Activated T-helper 1 cell treated with anti-CD3 and anti-CD28 coated beads, Interleukin-12 subunit alpha, Interleukin-12 subunit beta, Interleukin-2, Interleukin-4 antibody, amounts not matched to agents 30 ng/mL and 10 ng/mL and 1 ng/mL, durations not matched to agents 14 hours and 24 hours and 36 hours (primary cell): ENCODE results near the gene ASTN2. TPM values are rescaled to one million over a fixed set of nuclear protein-coding genes. Genes with fewer than 3 reads are reported as not detected.

Experiments
- DNase-seq: peaks from one replicate; pipeline ENCODE4 v3.0.0; 2021; ENCODE audit warnings: low spot score
- H3K27ac Mint-ChIP-seq: one replicate; pipeline ENCODE4 v1.8.0; 2021; ENCODE audit warnings: mild to moderate bottlenecking, mixed read lengths
- H3K27me3 Mint-ChIP-seq: one replicate; pipeline ENCODE4 v1.8.0; 2022; ENCODE audit warnings: mild to moderate bottlenecking, moderate library complexity, mixed read lengths; ENCODE audit not compliant: insufficient read depth
- H3K36me3 Mint-ChIP-seq: one replicate; pipeline ENCODE4 v1.8.0; 2021; ENCODE audit warnings: low read depth, mixed read lengths
- H3K4me1 Mint-ChIP-seq: one replicate; pipeline ENCODE4 v1.8.0; 2021; ENCODE audit warnings: low read depth, mixed read lengths
- H3K4me3 Mint-ChIP-seq: one replicate; pipeline ENCODE4 v1.8.0; 2021; ENCODE audit warnings: mild to moderate bottlenecking, moderate library complexity, mixed read lengths
- H3K9me3 Mint-ChIP-seq: one replicate; pipeline ENCODE4 v1.8.0; 2021; ENCODE audit warnings: mixed read lengths
- intact Hi-C: fragments of 100-400 bp; cut with micrococcal nuclease; formaldehyde crosslinking; loops from one replicate; pipeline ENCODE4 v1.15.1; 2024
- total RNA-seq: library from RNA; stranded (reverse); gene quantifications from 2 replicates; pipeline ENCODE4 v1.2.3, GENCODE V29; 2022

ASTN2 gene
- total RNA-seq, 1 donor from 2014 or later: 3.3 TPM

GRCh38 chr9:116959809-116960208, 455.0 kb downstream of the ASTN2 start:
- peaks cover 3% of the 10 kb centered on the region for H3K27me3 Mint-ChIP-seq
- H3K4me1 Mint-ChIP-seq: no peaks in the 10 kb centered on the region
- H3K4me3 Mint-ChIP-seq: no peak overlapping the region
- no peaks in the 10 kb centered on the region for H3K36me3 Mint-ChIP-seq
- intact Hi-C loops: no loop called here
- DNase-seq: no peak
- H3K9me3 Mint-ChIP-seq: no peaks in the 10 kb centered on the region
- no peak overlapping the region for H3K27ac Mint-ChIP-seq

DNA sequence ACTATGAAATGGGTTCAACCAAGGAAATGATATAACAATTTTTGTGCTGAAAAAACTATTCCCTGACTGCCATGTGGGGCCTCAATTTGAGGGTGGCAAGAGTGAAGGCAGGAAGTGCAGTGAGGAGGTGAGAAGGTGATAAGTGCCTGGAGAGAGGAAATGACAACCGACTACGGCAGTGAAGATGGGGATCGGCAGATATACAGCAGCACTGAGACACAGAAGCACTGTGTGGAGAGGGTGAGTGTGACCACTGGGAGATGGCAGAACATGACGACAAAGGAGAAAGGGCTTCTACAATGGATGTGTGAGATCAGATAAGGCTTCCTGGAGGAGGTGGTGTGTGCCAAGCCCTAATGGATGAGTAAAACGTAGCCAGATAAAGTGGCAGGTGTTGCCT, 456.0 kb downstream of the ASTN2 start:
- Mint-ChIP-seq H3K4me3 (no peak overlapping the region), H3K27ac (no peak overlapping the region), H3K36me3 (no peaks in the 10 kb centered on the region), H3K27me3 (peaks cover 3% of the 10 kb centered on the region), H3K9me3 (no peaks in the 10 kb centered on the region), H3K4me1 (no peaks in the 10 kb centered on the region)
- DNase-seq: no peak
- intact Hi-C loops: no loop called here

DNA sequence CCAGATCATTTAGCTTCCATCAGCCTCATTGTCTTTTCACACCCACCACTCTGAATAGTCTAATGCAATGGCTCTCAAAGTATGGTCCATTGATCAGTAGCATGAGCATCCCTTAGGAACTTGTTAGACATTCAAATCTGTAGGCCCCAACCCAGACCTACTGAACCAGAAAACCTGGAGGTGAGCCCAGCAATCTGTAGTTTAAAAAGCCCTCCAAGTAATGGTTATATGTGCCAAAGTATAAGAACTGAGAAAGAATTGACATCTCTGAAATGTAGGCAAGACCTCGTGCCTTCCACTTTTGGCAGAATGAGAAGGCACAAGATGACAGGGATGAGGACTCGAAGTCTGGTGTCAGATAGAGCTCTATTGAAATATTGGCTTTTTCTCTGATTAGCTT, 460.1 kb downstream of the ASTN2 start:
- intact Hi-C loops: no loop called here

DNA sequence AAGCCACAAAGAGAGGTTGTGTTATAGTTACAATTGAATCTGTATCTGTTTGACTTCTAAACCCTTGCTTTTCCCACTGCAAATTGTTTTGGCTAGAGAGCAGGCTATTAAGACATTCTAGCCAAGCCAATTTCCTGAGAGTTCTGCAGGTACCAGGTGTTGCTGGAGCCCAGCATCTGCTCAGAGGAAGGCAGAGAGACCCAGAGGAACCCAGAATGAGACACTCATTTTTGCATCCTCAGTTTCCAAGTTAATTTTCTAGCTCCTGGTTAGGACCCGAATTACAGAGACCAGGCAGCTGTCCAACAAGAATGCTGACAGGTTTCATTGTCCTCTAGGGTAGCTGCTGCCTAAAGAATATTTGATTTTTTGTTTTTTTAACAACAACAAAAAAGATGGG, 461.6 kb downstream of the ASTN2 start:
- Mint-ChIP-seq H3K36me3 (no peaks in the 10 kb centered on the region), H3K9me3 (no peaks in the 10 kb centered on the region), H3K4me3 (no peak overlapping the region), H3K4me1 (no peaks in the 10 kb centered on the region), H3K27me3 (no peaks in the 10 kb centered on the region), H3K27ac (no peak overlapping the region)
- intact Hi-C loops: no loop called here
- DNase-seq: no peak

More for the DNA sequence above, 460.1 kb downstream of the ASTN2 start:
- Mint-ChIP-seq H3K27ac (no peak overlapping the region), H3K4me3 (no peak overlapping the region), H3K9me3 (no peaks in the 10 kb centered on the region), H3K27me3 (peaks cover 3% of the 10 kb centered on the region), H3K4me1 (no peaks in the 10 kb centered on the region), H3K36me3 (no peaks in the 10 kb centered on the region)
- DNase-seq: no peak

DNA sequence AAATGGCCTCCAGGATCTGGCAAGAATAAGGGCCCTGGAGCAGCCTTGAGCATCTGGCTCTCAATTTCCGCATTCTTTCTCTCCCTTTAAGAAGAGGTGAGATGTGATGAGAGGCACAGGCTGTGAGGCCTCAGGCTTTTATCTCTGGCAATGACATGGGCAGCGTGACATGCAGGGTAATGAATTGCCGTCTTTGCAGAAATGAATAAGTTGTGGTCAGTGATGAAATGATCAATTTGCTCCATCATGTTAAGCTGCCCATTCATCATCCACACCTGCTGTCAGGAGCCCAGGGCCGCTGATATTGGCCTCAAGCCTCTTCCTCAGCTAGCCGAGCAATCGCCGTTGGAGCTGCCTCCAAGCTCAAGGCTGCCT, 462.4 kb downstream of the ASTN2 start:
- Mint-ChIP-seq H3K4me1 (no peaks in the 10 kb centered on the region), H3K27ac (no peak overlapping the region), H3K36me3 (no peaks in the 10 kb centered on the region), H3K9me3 (no peaks in the 10 kb centered on the region), H3K27me3 (no peaks in the 10 kb centered on the region), H3K4me3 (no peak overlapping the region)
- DNase-seq: no peak
- intact Hi-C loops: no loop called here

GRCh38 chr9:116951588-116952435, 463.0 kb downstream of the ASTN2 start:
- Mint-ChIP-seq H3K9me3 (no peaks in the 10 kb centered on the region), H3K27ac (no peak overlapping the region), H3K4me1 (no peaks in the 10 kb centered on the region), H3K4me3 (no peak overlapping the region), H3K36me3 (no peaks in the 10 kb centered on the region), H3K27me3 (no peaks in the 10 kb centered on the region)
- intact Hi-C loops: no loop called here
- no peak for DNase-seq

DNA sequence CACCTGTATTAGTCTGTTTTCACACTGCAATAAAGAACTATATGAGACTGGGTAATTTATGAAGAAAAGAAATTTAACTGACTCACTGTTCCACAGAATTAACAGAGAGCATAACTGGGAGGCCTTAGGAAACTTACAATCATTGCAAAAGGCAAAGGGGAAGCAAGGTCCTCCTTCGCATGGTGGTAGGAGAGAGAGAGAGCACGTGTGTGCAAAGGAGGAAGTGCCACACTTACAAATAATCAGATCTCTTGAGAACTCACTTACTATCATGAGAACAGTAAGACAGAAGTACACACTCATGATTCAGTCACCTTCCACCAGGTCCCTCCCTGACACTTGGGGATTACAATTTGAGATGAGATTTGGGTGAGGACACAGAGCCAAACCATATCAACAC, 469.0 kb downstream of the ASTN2 start:
- Mint-ChIP-seq H3K4me1 (no peaks in the 10 kb centered on the region), H3K9me3 (no peaks in the 10 kb centered on the region), H3K27me3 (no peaks in the 10 kb centered on the region), H3K27ac (no peak overlapping the region), H3K4me3 (no peak overlapping the region), H3K36me3 (no peaks in the 10 kb centered on the region)
- intact Hi-C loops: no loop called here
- no peak for DNase-seq

DNA sequence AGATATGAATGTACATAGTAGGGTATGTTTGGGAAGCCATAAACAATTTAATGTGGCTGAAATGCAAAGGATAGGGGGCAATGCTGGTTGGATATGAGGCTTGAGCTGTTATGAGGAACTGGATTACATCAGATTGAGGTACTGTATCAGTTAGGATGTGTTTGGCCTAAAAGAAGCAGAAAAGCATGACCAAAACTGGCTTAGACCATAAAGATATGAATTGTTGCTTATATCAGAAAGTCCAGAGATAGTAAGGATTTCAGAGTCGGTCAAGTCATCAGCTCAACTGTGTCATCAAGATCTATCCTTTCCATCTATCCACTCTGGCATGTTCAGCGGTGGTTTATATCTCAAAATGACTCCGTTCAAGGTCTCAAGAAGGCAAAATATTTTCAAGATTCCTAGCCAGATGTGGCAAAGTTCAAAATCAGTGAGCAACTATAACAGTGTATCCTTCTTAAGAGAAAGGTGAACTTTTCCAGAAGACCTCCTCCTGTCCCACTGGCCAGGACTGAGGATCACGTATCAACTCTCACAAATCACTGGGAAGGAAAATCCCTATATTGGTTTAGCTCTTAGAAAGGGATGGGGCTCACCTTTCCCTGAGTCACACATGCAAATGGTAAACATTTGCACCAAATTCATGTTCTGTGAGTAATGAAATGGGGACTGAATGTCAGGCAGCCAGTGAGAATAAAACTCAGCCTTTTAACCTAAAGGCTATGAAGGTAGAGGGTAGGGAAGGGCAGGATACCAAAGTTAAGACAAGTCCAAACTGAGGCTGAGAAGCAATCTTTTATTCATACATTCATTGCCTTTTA, 469.9 kb downstream of the ASTN2 start:
- intact Hi-C loops: no loop called here
- Mint-ChIP-seq H3K27me3 (no peaks in the 10 kb centered on the region), H3K9me3 (no peaks in the 10 kb centered on the region), H3K27ac (no peak overlapping the region), H3K4me3 (no peak overlapping the region), H3K36me3 (no peaks in the 10 kb centered on the region), H3K4me1 (no peaks in the 10 kb centered on the region)
- DNase-seq: no peak

DNA sequence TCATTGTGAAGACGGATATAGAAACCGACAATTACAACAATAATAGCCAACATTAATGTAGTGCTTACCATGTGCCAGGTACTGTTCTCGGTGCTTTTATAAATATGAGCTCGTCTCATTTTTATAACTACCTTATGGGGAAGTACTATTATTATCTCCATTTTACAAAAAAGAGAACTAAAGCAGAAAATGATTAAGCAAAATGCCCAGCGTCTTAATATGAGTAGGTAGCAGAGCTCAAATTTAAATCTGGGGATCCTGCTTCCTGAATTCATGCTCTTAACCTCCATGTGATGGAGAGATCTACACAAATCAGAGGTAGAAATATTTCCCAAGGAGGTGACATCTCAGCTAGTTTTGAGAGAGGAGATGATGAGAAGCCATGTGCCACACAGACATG, 470.9 kb downstream of the ASTN2 start:
- Mint-ChIP-seq H3K36me3 (no peaks in the 10 kb centered on the region), H3K4me1 (no peaks in the 10 kb centered on the region), H3K27ac (no peak overlapping the region), H3K9me3 (no peaks in the 10 kb centered on the region), H3K27me3 (no peaks in the 10 kb centered on the region), H3K4me3 (no peak overlapping the region)
- intact Hi-C loops: no loop called here
- DNase-seq: no peak

DNA sequence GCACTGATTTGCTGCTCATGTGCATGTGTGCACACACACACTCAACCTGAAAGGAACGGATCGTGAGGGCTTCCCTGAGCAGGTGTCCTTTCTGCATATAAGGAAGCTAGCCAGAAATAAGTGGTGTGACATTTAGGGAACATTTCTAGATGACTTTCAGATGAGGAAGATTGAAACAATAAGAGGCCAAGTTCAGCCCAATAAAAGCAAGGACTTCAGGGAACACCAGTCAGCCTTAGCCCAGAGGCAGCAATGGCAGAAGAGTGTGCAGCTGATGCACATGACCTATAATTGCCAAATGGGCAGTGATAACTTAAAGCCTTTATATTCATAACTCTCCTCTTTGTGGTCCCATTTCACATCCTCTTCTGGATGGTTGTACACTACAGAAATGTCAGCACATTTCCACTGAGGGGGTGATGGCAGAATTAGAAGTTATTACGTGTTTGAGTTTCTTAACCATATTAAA, 472.2 kb downstream of the ASTN2 start:
- H3K36me3 Mint-ChIP-seq: no peaks in the 10 kb centered on the region
- no peaks in the 10 kb centered on the region for H3K9me3 Mint-ChIP-seq
- no peak overlapping the region for H3K27ac Mint-ChIP-seq
- no peak for DNase-seq
- intact Hi-C loops: no loop called here
- H3K4me1 Mint-ChIP-seq: no peaks in the 10 kb centered on the region
- no peaks in the 10 kb centered on the region for H3K27me3 Mint-ChIP-seq
- H3K4me3 Mint-ChIP-seq: no peak overlapping the region

GRCh38 chr9:116941266-116941665, 473.6 kb downstream of the ASTN2 start:
- no peak overlapping the region for H3K4me3 Mint-ChIP-seq
- peaks cover 1% of the 10 kb centered on the region for H3K9me3 Mint-ChIP-seq
- no peak for DNase-seq
- intact Hi-C loops: no loop called here
- no peaks in the 10 kb centered on the region for H3K4me1 Mint-ChIP-seq
- no peaks in the 10 kb centered on the region for H3K36me3 Mint-ChIP-seq
- no peak overlapping the region for H3K27ac Mint-ChIP-seq
- no peaks in the 10 kb centered on the region for H3K27me3 Mint-ChIP-seq

DNA sequence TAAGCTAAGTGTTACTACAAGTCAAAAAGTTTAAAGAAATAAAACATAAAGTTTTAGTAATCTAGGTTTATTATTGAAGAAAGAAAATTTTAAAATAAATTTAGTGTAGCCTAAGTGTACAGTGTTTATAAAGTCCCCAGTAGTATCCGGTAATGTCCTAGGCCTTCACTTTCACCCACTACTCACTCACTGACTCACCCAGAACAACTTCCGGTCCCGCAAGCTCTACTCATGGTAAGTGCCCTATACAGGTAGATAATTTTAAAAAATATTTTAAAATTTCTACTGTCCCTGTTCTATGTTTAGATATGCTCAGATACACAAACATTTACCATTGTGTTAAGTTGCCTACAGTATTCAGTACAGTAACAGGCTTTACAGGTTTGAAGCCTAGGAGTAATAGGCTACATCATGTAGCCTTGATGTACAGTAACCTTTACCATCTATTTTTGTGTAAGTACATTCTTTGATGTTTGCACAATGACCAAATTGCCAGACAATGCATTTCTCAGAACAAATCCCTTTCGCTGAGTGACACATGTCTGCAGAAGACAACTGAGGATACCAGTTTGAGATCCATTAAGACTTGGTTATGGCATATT, 474.1 kb downstream of the ASTN2 start:
- H3K4me1 Mint-ChIP-seq: no peaks in the 10 kb centered on the region
- intact Hi-C loops: no loop called here
- H3K27ac Mint-ChIP-seq: no peak overlapping the region
- H3K9me3 Mint-ChIP-seq: peaks cover 4% of the 10 kb centered on the region
- no peaks in the 10 kb centered on the region for H3K36me3 Mint-ChIP-seq
- DNase-seq: no peak
- H3K27me3 Mint-ChIP-seq: no peaks in the 10 kb centered on the region
- H3K4me3 Mint-ChIP-seq: no peak overlapping the region

GRCh38 chr9:116939614-116940013, 475.2 kb downstream of the ASTN2 start:
- Mint-ChIP-seq H3K27ac (no peak overlapping the region), H3K27me3 (no peaks in the 10 kb centered on the region), H3K9me3 (peaks cover 4% of the 10 kb centered on the region), H3K4me3 (no peak overlapping the region), H3K4me1 (no peaks in the 10 kb centered on the region), H3K36me3 (no peaks in the 10 kb centered on the region)
- intact Hi-C loops: no loop called here
- DNase-seq: no peak
